HPDE6-E6E7 (cell line): ENCODE results near the gene KLK10.
"Not testable (repeated sequence)": the region's sequence is repeated elsewhere in the genome, so short reads cannot be mapped to it uniquely, and the experiment has no call there.

Source experiments
- DNase-seq: peaks from one replicate; pipeline ENCODE4 v3.0.0; 2011; ENCODE audit warnings: missing footprints; ENCODE audit errors: extremely low spot score

Gene KLK10

GRCh38 chr19:51002089-51002532 lies 17.4 kb downstream of the KLK10 start:
- no peak for DNase-seq

- no peak for DNase-seq
These were observed 18.0 kb downstream of the KLK10 start, which contains the start of gene KLK8 for GRCh38 chr19:51001515-51001914. KLK8 (minus strand) TSS chr19:51001604; CDS start chr19:51001167, 437 bp downstream.

- no peak for DNase-seq
These were observed 18.5 kb downstream of the KLK10 start for GRCh38 chr19:51000981-51001380.

GRCh38 chr19:51000426-51000825 lies 19.1 kb downstream of the KLK10 start:
- no peak for DNase-seq

GRCh38 chr19:50998686-50999085 lies 20.8 kb downstream of the KLK10 start:
- DNase-seq, result no peak

- no peak for DNase-seq
These were observed 21.4 kb downstream of the KLK10 start for GRCh38 chr19:50998061-50998460.

- no peak for DNase-seq
These were observed 25.4 kb downstream of the KLK10 start for GRCh38 chr19:50994129-50994528.

GRCh38 chr19:50992666-50993035 lies 26.9 kb downstream of the KLK10 start:
- no peak for DNase-seq

GRCh38 chr19:50984416-50984815 lies 35.1 kb downstream of the KLK10 start:
- DNase-seq, result not testable (repeated sequence)

- no peak for DNase-seq
These were observed 35.8 kb downstream of the KLK10 start, which contains the start of gene KLK7 for GRCh38 chr19:50983625-50984292. KLK7 (minus strand) TSS chr19:50983917; CDS start chr19:50982399, 1,518 bp downstream.

GRCh38 chr19:50982186-50982585 lies 37.3 kb downstream of the KLK10 start:
- no peak for DNase-seq

GRCh38 chr19:50981587-50982146 lies 37.8 kb downstream of the KLK10 start:
- DNase-seq, result no peak

GRCh38 chr19:50980208-50980607 lies 39.3 kb downstream of the KLK10 start:
- DNase-seq, result no peak

- no peak for DNase-seq
These were observed 39.8 kb downstream of the KLK10 start for GRCh38 chr19:50979758-50980157.

GRCh38 chr19:50978772-50979390 lies 40.6 kb downstream of the KLK10 start:
- no peak for DNase-seq

GRCh38 chr19:50977626-50978025 lies 41.9 kb downstream of the KLK10 start:
- DNase-seq, result no peak

- peak; percentile 93 for DNase-seq
These were observed 43.7 kb downstream of the KLK10 start for GRCh38 chr19:50975766-50976165.

GRCh38 chr19:50974702-50975556 lies 44.6 kb downstream of the KLK10 start:
- no peak for DNase-seq

- DNase-seq, result no peak
These were observed 46.6 kb downstream of the KLK10 start for GRCh38 chr19:50972795-50973376.

GRCh38 chr19:50969810-50970209 lies 49.7 kb downstream of the KLK10 start:
- DNase-seq, result not testable (repeated sequence)

GRCh38 chr19:50969413-50969760 lies 50.1 kb downstream of the KLK10 start, which contains the start of gene KLK6:
KLK6 (minus strand) TSS chr19:50969591; CDS start chr19:50968104, 1,487 bp downstream.
- peak; percentile 55 for DNase-seq
